ENCODE results near the gene MPDU1.

The MPDU1 gene

DNA sequence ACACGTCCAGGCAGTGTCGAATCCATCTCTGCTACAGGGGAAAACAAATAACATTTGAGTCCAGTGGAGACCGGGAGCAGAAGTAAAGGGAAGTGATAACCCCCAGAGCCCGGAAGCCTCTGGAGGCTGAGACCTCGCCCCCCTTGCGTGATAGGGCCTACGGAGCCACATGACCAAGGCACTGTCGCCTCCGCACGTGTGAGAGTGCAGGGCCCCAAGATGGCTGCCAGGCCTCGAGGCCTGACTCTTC is 11.4 kb upstream of the MPDU1 start:
- Histone ChIP-seq H3K4me3 (IDR thresholded peaks at IDR 0.05; ENCODE audit: insufficient read depth, low read depth, low read length) (no peak overlapping the region), H4K20me1 (ENCODE audit: insufficient read depth) (no peaks in the 10 kb centered on the region), H3K27me3 (ENCODE audit: insufficient read depth, low read depth) (no peaks in the 10 kb centered on the region), H2AFZ (ENCODE audit: low read depth) (no peak overlapping the region), H3K79me2 (ENCODE audit: insufficient read depth, low read depth) (peaks cover 31% of the 10 kb centered on the region), H3K27ac (no peak overlapping the region), H3K9ac (peak overlapping the region; percentile 22; the same call in 1 of the 2 replicates), H3K4me2 (no peak overlapping the region; the same call in 1 of the 2 replicates), H3K4me1 (ENCODE audit: low read depth, poor library complexity, severe bottlenecking) (peaks cover 11% of the 10 kb centered on the region), H3K36me3 (ENCODE audit: insufficient read depth) (no peaks in the 10 kb centered on the region)
- no peak for TF ChIP-seq CTCF (conservative IDR thresholded peaks at IDR 0.05; ENCODE audit: low read depth, low read length)

DNA sequence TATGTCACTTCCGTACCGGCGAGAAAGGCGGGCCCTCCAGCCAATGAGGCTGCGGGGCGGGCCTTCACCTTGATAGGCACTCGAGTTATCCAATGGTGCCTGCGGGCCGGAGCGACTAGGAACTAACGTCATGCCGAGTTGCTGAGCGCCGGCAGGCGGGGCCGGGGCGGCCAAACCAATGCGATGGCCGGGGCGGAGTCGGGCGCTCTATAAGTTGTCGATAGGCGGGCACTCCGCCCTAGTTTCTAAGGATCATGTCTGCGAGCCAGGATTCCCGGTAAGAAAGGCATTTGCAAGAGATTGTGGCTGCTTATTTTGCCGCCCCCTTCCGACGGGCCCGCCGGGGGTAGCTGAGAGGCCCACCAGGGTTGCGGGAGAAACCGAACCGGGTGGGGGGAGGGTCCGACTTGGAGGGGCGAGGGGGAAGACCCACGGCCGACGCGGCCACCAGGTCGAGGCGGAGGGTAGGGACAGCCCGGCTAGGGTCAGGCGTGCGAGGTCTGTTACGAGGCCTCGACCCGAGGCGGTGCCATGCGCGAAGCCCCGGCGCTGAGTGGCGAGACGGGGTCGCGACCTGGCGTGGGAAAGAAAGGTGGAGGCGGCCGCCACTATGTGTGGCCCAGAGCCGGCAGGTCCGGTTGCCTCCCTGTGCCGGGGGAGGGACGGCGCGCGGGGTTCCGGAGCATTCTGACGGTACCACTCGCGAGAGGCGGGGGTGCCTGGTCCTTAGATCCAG is 10.9 kb upstream of the MPDU1 start:
- Histone ChIP-seq H3K4me3 (IDR thresholded peaks at IDR 0.05; ENCODE audit: insufficient read depth, low read depth, low read length) (no peak overlapping the region), H2AFZ (ENCODE audit: low read depth) (no peak overlapping the region), H3K79me2 (ENCODE audit: insufficient read depth, low read depth) (peaks cover 31% of the 10 kb centered on the region), H3K4me2 (no peak overlapping the region; the same call in 1 of the 2 replicates), H3K9ac (peak overlapping the region; percentile 90), H3K27ac (peak overlapping the region; percentile 73), H3K27me3 (ENCODE audit: insufficient read depth, low read depth) (no peaks in the 10 kb centered on the region), H3K4me1 (ENCODE audit: low read depth, poor library complexity, severe bottlenecking) (peaks cover 11% of the 10 kb centered on the region), H3K36me3 (ENCODE audit: insufficient read depth) (no peaks in the 10 kb centered on the region), H4K20me1 (ENCODE audit: insufficient read depth) (no peaks in the 10 kb centered on the region)
- no peak for TF ChIP-seq CTCF (conservative IDR thresholded peaks at IDR 0.05; ENCODE audit: low read depth, low read length)

DNA sequence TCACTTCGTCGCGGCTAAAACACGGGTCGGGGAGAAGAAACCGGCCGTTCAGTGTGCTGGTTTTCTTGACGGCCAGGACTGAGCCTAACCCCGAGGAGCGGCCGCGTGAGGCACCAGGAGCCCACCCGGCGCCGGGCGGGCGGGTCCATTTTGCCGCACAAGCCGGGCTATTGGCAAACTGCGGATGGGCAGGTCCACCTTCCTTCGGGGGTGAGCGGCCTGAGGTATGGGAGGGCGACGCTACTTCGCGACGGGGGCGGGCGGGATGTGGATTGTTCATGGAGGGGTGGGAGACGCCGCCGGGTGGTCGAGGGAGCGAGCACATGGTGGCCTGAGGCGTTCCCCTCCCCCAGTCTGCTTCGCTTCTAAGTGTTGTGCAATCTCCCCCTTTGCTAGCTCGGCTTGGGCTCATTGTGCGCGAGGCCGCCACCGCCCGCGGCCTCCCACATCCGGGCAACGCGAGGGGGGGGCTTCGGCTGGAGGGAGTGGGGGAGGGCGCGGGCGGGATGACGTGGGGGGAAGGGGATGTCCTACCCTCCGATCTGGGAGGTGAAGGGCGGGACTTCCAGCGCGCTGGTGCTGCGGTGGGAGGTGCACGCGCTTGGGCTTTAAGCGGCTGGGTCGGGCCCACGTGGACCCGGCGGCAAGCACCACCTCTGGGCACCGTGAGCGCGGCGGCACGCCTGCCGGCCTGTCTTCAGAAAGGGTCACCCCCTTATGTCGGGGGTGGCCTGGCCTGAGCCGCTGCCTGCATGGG is 10.2 kb upstream of the MPDU1 start:
- no peak for TF ChIP-seq CTCF (conservative IDR thresholded peaks at IDR 0.05; ENCODE audit: low read depth, low read length)
- peak overlapping the region; percentile 36; the same call in 1 of the 2 replicates for H3K4me2 ChIP-seq
- H3K27ac ChIP-seq = peak overlapping the region; percentile 73
- H3K4me1 ChIP-seq (ENCODE audit: low read depth, poor library complexity, severe bottlenecking) = peaks cover 11% of the 10 kb centered on the region
- peak overlapping the region; percentile 90 for H3K9ac ChIP-seq
- peaks cover 31% of the 10 kb centered on the region for H3K79me2 ChIP-seq (ENCODE audit: insufficient read depth, low read depth)
- no peaks in the 10 kb centered on the region for H3K27me3 ChIP-seq (ENCODE audit: insufficient read depth, low read depth)
- no peak overlapping the region for H3K4me3 ChIP-seq (IDR thresholded peaks at IDR 0.05; ENCODE audit: insufficient read depth, low read depth, low read length)
- H2AFZ ChIP-seq (ENCODE audit: low read depth) = no peak overlapping the region
- no peaks in the 10 kb centered on the region for H3K36me3 ChIP-seq (ENCODE audit: insufficient read depth)
- H4K20me1 ChIP-seq (ENCODE audit: insufficient read depth) = no peaks in the 10 kb centered on the region

DNA sequence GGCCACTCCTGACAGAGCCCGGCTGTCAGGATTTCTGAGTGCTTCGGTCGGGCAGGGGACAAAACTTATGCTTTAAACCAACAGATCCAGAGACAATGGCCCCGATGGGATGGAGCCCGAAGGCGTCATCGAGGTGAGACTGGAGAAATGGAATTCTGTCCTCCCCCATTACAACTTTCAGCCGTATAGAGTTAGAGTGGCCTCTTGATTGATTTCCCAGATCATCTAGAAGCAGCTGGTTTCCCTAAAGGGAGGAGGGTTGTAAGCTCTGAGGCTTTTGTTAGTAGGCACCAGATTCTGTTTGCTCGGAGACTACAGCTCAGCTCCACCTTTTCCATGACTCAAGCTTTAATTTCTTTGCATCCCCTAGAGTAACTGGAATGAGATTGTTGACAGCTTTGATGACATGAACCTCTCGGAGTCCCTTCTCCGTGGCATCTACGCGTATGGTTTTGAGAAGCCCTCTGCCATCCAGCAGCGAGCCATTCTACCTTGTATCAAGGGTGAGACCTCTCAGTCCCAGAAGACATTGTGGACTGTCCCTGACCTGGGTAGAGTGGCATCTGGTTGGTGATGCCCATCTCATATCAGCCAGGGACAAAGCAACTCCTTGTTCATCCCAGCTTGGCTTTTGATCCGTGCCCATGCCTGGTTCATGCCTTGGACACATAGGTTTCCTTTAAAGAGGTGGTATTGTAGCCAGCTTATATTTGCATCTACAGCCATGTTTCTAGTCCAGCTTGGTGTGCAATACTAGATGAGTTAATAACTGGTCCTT is 9.3 kb upstream of the MPDU1 start:
- H3K4me1 ChIP-seq (ENCODE audit: low read depth, poor library complexity, severe bottlenecking) = peaks cover 19% of the 10 kb centered on the region
- H3K4me2 ChIP-seq = peak overlapping the region; percentile 36; the same call in 1 of the 2 replicates
- H3K79me2 ChIP-seq (ENCODE audit: insufficient read depth, low read depth) = peaks cover 31% of the 10 kb centered on the region
- H2AFZ ChIP-seq (ENCODE audit: low read depth) = no peak overlapping the region
- TF ChIP-seq CTCF (conservative IDR thresholded peaks at IDR 0.05; ENCODE audit: low read depth, low read length) = no peak
- H3K9ac ChIP-seq = peak overlapping the region; percentile 90; the same call in 1 of the 2 replicates
- no peaks in the 10 kb centered on the region for H3K36me3 ChIP-seq (ENCODE audit: insufficient read depth)
- no peak overlapping the region for H3K4me3 ChIP-seq (IDR thresholded peaks at IDR 0.05; ENCODE audit: insufficient read depth, low read depth, low read length)
- no peaks in the 10 kb centered on the region for H4K20me1 ChIP-seq (ENCODE audit: insufficient read depth)
- peak overlapping the region; percentile 30; the same call in 1 of the 2 replicates for H3K27ac ChIP-seq
- H3K27me3 ChIP-seq (ENCODE audit: insufficient read depth, low read depth) = no peaks in the 10 kb centered on the region
